ENCODE measurements around the gene BPIFB2.
"Not testable (repeated sequence)": the region's sequence is repeated elsewhere in the genome, so short reads cannot be mapped to it uniquely, and the experiment has no call there.

The BPIFB2 gene

DNA sequence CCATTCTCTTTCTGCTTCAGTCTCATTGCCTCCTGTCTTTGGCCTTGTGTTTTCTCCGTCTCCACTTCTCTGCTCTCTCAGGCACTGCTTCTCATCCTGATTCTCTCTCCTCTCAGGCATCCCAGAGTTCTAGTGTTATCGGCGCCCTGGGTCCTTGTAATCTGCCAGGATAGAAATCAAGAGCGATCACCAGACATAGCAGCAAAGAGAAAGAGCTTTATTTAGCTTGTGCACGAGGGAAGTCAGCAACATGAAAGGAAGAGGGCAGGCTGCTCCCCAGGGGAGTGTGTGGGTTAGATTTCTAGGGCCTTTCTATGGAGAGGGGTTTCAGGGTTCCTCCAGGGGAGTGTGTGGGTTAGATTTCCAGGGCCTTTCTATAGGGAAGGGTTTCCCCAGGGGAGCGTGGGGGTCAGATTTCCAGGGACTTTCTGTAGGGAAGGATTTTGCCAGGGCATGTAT, 35.8 kb upstream of the BPIFB2 start:
- DNase-seq, result no peak

DNA sequence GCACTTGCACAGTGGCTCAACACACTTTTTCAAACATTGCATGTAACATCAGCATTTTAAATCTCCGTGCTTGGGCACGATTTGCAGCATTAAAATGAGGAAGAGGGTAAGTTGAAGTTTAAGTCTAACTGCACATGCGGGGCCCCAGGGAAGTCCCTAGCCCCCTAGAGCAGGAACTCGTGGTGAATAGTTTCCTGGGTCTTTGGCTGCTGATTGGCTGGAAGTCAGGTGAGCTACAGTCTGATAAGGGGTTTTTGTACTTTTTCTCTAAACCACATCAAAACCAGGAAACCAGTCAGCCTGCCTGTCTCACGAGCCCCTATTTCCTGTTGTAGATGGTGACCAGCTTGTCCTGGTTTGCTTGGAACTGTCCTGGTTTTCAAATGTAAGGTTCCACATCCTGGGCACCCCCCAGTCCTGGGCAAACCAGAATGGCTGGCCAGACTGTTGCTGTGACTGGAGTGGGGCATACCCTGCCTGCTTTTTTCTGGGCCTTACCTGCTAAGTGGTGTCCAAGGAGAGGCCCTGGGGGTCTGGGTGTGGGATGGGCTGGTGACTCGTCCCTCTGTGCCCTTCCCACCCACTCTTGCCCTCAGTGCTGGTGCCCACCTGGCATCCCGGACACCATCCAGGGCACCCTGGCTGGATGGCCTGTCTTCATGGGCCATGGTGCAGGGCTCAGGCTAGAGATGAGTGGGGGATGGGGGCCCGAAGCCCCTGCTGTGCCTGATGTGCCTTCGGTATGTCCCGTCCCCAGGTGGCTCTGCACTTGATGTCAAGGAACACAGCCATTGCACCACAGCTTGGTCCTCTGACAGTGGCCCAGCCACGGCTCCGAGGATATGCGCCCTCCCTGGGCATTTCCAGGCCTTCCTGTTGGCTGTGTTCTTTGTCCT, 35.1 kb upstream of the BPIFB2 start:
- DNase-seq, result no peak

DNA sequence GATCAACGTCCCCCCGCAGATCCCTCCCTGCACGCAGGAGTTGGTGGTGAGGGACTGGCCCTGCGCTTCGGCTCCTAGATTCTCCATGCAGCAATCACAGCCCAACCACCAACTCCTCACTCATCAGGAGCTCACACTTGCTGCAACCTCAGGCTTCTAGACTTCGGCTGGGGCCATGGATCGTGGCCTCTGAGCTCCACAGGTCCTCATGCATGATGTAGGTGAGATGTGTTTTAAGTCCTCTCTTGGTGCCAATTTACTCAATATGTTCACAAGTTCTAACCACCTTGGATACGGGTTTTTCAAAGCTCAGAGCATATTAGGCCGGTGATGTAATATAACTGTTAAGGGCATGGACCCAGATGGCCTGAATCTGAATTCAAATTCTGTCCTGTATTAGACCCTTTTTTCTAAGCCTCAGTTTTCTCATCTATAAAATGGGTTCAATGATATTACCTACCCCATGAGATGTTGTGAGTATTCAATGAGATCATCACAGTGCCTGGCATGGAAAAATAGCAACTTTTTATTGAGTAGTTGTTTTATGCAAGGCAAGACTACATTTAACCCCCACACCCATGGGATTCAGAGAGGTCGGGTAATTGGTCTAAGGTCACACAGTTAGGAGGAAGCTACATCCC, 34.3 kb upstream of the BPIFB2 start:
- no peak for DNase-seq

DNA sequence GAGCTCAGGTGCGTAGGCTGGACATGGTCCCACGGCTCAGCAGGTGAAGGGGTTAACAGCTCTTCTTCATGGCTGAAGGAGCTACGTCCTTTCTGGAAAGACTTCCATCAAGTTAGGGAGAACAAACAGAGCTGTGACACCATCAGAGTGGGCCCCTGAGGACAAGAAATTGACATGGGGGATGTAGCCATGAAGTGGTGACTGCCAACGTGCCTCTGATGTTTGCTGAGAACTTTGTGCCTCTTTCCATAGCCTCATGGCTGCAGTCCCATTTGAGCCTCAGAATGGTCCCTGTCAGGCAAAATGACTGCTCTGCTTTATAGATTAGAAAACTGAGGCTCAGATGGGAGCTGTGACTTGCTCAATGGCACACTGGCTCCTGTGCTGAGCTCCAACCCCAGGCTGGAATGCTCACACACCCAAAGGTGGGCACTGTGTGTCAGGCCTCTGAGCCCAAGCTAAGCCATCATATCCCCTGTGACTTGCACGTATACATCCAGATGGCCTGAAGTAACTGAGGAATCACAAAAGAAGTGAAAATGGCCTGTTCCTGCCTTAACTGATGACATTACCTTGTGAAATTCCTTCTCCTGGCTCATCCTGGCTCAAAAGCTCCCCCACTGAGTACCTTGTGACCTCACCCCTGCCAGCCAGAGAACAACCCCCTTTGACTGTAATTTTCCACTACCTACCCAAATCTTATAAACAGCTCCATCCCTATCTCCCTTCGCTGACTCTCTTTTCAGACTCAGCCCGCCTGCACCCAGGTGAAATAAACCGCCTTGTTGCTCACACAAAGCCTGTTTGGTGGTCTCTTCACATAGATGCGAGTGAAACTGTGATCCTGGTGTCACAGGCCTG, 33.1 kb upstream of the BPIFB2 start:
- DNase-seq, result not testable (repeated sequence)

DNA sequence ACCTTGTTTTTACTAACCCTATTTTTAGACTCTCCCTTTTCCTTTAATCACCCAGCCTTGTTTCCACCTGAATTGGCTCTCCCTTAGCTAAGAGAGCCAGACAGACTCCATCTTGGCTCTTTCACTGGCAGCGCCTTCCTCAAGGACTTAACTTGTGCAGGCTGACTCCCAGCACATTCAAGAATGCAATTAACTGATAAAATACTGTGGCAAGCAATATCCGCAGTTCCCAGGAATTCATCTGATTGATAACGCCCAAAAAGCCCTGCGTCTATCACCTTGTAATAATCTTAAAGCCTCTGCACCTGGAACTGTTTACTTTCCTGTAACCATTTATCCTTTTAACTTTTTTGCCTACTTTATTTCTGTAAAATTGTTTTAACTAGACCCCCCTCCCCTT, 32.4 kb upstream of the BPIFB2 start:
- not testable (repeated sequence) for DNase-seq

DNA sequence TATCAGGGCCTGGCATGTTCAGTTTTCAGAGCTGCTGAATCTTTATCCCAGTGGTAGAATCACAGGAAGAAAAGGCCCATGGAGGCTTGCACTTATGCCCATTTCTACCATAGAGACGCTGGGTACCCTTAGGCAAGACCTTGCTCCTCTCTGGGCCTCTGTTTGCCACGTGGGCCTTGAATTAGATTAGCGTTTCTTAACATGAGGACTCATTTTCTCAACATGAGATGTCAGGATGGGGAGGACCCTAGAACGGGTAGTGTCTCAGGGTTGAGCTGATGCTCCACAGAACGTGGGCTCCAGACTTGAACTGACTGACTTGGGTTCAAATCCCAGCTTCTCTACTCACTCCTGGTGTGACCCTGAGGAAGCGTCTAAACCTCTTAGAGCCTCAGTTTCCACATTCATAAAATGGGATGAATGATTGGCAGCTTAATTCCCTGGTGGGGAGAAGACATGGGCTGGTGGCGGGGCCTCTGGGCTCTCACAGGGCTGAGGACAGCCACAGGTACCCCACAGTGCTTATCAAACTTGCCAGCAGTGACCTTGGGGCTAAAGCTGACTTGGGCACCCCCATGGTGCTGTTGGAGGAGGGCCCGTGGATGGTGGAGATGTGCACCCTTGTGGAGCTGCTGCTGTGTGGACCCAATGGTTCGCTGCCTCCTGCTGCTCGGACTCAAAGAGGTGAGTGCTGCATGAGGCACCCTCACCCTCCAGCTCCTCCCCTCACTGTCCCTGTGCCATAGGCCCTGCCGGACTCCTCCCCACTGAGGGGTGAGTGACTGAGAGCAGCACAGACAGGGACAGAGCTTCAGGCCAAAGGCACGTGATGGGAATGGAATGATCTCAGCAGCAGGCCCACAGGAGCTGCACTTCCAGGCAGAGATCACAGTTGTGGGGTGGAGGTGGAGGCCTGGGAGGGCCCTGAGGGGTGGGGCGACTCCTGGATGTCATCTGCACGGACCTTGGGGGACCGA, 31.5 kb upstream of the BPIFB2 start:
- no peak for DNase-seq

DNA sequence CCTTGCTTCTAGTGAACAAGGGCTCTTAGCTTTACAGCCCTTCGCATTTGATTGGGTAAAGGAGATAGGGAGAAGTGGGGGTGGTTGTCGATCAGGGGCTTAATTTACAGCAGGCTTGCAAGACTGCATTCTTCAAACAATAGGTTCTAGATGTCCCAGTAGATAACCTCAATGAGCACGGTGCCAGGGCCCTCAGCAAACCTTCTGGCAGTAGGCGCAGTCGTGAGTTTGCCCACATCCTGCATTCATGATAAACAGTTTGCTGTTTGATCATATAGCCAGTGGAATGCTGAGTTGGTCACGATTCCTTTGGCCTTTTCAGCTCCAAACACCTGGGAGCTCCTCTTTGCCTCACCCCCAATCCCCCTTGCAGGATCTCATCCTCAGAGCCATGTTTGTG, 30.8 kb upstream of the BPIFB2 start:
- DNase-seq, result no peak

DNA sequence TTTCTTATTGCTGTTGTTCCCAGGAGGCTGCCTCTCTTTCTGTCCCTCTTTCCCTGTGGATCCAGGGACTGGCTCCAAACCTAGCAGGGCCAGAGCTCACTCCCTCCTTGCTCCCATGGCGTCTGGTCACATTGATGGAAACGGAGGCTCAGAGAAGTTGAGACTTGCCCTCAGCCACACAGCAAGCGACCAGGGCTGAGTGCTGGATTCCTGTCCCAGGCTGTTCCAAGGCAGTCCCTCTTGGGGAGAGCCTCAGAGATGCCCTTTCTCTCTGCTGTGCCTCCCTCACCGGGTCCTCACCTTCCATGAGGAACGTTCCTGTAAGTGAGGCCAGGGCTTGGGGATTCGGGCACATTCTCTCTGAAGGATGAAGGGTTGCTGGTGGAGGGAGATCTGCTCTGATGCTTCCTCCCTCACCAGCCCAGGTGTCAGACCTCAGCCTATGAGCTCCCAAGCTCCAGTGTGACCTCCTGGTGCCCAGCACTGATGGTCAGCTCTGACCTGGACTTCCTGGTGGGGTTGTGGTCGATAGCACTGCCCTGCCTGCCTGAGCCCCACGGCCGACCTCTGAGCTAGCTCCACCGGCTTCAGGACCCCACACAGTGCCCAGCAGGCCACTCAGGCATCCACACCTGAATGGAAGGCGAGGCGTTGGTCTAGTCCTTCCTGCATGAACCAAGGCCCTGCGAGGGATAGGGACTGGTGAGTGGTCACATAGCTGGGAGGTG, 30.1 kb upstream of the BPIFB2 start:
- DNase-seq, result no peak

DNA sequence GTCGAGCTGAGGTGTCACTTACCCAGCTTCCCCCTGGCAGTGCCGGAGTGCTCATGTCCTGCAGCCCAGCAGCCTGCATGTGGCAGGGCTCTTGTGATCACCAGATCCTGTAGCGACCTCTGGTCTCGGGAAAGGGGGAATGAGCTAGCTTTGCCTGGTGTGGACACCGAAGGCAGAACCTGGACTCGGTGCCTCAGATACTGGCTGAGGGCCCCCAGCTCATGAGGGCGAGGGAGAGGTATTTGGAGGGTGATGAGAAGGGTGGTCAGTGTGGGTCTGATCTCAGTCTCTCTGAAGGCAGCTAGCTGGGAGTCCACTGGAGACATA, 29.5 kb upstream of the BPIFB2 start:
- DNase-seq, result no peak

DNA sequence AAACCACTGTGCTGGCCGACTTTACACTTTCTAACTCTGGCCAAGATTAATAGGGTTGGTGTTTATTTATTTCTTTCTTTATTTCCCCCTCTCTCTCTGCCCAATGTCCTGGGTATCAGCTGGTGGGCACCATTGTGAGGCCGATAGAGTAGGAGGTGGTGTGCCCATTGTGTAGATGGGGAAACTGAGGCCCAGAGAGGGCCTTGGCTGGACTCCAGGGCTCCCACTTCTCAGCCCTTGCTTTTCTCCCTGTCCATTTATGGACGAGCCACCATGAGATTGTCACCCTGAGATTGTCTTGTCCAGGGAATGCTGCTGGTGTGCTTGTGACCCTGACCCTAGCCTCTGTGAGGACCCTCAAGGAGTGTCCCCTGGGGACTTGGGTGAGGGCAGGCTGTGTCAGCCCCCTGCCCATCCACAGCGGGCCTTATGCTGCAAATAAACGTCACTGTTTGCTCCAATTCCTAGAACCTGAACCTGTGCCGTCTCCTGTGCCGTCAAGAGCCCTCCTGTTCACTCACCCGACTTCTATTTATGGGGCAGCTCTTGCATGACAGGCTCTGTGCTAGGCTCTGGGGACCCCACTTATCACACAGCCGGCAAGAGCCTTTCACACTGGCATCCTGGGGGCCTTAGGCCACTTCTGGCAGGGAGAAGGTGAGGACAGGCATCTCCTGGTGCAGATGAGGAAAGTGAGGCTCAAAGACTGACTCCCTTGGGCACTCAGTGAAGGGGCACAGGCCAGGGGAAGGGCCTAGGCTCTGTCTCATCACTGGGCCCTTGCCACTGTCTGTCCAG, 28.1 kb upstream of the BPIFB2 start:
- DNase-seq, result no peak

DNA sequence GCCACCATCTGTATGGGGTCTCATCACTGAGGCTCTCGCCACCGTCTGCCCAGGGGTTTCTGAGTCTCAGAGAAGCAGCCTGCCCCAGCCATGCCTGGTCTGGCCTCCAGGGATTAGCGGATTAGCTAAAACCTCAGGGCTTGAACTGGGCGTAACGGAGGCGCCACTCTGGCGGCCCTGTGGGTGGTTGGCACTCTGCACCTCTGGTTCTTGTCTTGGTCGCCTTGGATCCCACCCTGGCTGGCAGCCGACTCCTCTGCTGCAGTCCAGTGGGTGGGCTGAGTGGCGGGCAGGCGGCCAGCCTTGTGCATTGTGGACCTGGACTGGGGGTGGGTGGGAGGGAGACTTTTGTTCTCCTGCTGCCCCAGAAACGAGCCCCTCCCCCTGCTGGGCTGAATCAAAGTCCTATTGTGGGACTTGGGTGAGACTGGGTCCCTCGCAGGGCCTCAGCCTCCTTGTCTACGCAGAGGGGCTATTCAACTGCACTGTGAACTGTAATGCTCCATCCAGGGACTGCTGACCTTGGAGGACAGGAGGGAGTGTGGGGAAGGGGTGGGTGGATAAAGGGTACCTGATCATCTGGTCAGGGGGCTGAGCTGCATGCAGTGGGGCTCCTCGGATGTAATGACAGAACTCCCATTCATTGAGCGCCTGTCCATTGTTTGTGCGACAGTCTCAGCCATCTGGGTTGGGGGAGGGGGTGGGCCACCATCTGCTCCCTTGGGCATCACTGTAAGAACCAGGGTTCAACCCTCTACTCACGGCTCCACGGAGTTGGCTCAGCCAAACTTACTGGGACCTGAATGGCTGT, 27.2 kb upstream of the BPIFB2 start:
- DNase-seq, result no peak

DNA sequence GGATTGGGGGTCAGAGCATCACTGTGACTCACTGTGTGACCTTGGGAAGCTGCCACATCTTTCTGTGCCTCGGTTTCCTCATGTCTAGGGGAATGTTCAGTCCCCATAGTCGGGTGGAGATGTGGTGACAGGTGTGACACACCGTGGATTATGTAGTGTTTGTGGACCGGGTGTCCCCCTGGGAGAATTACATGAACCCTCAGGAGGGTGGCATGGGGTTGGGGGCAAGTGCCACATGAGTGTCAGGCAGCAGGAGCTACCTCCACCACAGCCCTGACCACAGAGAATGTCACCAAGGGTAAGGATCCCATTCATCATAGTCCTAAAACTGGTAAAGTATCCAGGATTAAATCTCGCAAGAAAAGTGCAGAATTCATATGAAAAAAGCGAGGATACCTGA, 26.5 kb upstream of the BPIFB2 start:
- no peak for DNase-seq

DNA sequence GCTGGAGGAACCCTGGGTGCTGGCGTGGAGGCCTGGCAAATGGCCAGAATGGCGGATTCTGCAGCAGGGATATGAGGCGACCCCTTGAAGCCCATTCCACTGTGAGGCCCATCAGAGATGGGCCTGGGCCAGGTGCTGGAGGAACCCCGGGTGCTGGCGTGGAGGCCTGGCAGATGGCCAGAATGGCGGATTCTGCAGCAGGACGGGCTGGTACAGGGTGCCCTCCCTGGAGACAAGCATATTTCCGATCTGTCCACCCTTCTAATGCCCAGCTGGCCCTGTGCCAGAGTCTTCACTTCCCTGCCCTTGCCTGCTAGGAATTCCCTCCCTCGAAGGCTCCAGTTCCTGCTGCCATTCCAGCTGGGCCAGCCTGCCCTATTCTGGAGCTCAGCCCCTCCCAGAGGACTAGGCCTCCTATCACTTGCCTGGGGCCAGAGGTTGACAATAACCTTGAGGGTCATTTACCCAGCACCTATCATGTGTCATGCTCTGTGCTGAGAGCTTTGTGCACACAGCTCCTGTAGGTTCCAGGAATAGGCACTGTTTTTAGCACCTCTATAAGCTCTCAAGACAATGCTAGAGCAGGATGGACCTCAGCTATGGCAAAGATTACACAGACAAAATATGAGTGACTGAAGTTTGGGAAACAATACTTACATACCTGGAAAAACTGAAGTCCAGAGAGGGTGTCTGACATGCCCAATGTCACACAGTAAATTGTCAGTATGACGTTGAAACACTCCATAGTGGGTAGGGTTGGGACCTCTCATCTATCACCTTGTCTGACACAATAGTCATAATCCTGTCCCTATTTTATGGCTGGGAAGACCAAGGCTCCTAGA, 24.7 kb upstream of the BPIFB2 start:
- no peak for DNase-seq

DNA sequence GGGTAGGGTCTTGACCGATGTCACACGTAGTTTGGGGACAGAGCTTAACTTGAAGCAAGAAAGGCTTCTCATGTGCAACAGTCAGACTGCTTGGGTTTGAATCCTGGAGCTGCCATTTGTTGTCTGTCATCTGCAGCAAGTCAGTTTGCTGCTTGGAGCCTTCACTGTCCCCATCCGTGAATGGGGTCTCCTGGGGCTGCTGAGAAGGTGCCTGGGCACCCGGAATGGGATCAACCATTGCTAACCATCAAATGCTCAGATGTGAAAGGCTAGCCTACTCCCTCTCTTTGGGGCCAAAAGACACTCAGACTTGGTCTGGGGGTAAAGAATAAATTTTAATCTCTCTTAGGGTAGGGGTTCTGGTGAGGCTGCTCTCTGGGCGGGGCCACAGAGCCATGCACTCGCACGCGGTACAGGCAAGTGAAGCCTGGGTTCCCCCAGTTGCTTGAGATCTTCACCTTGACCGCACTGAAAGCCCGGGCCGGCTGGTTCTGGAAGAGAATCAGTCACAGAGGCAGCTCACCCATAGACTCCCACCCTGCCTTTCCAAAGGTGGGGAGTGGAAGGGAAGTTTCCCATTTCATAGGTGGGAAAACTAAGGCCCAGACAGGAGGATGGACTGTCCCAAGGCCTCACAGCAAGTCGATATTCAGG, 23.9 kb upstream of the BPIFB2 start:
- no peak for DNase-seq

DNA sequence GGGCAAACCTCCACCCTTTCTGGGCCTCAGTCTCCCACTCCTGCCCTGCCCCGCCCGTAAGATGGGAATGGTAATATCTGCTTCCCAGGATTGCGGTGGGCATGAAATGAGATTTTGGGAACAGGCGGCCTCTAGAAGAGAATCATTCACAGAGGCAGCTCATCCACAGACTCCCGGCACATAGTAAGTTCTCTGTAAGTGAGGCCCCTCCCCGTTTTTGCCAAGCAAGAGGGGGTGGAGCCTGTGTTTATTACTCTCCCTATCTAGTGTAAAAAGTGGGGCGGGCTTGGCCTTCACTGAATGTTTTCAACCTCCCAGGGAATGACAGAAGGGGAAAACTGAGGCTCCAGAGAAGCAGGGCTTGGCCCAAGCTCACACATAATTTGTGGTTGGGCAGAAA, 23.3 kb upstream of the BPIFB2 start:
- DNase-seq, result no peak

DNA sequence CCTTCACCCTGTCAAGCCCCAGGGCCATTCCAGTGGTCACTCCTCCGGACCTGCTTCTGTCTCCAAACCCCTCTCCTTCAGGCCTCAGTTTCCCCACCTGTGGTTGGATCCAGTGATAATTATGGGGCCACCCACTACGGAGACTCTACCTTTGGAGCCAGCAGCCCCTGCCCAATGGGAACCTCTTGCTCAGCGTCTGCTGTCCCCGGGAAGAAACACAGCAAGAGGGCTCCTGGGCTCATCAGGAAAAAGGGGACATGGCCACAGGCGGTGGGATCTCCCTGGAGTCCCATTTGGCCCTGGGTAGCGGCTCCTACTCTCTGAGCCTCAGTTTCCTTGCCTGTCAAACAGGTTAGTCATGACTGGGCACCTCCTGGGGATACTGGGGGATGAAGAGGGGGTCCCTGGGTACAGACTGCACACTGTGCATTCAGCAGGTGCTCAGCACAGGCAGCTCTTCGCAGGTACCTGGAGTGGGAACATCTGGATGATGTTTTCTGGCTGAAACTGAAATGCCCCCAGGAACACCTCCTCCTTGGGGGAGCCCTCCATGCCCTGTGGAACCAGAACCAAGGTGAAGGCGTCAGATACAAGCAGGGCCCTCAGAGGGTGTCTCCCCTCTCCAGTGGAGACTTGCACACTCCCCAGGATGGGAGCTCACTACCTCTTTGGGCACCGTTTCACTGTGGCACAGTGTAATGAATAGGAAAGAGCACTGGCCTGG, 22.7 kb upstream of the BPIFB2 start:
- no peak for DNase-seq

DNA sequence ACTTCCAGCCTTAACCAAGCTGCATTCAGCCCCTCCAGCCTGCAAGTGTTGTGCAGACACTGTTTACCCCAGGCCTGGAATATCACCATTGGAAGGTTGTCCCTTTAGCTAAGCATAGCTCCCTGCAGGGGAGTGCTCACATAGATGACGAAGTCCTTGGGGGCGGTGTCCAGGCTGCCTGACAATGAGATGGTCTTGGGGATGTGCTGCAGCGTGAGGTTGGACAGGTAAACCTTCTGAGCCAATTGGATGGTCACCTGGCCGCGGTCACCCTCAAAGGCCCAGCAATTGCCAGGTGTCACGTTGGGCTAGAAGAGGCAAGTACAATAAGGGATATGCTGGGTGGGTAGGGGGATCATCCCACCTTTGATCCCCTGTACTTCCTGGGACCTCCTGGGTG, 21.9 kb upstream of the BPIFB2 start:
- DNase-seq, result no peak
